Left cardiac atrium (tissue), 4 donors: Measurements from ENCODE around the gene SMG6. TPM values are rescaled to one million over a fixed set of nuclear protein-coding genes. Genes with fewer than 3 reads are reported as not detected.

Source experiments
- ATAC-seq, 2 donors: fragments of 200-7000 bp; cut with Tn5 transposase; one replicate each; pipeline ENCODE4 v1.9.1; 2020; ENCODE audit warnings: mild to moderate bottlenecking in 2 of 2, moderate library complexity in 2 of 2
- DNase-seq: peaks from one replicate; pipeline ENCODE4 v3.0.0-alpha.2; 2020
- intact Hi-C, 2 donors: fragments of 100-400 bp; cut with DNase I; formaldehyde crosslinking; loops; one replicate each; pipeline versions ENCODE4 v1.14.1 to v1.15.1; 2022 to 2023
- total RNA-seq, 2 donors: library from RNA; stranded (reverse); fragmentation: NEBNext Ultra II Directional; extraction: Animal tissue kit (Norgen Biotek cat#: 25700); gene quantifications; one replicate each; pipeline ENCODE4 v1.2.1, GENCODE V29; 2021
- donor health status: DM: no; HTN: yes; CAD: no.
- donor health status: DM: no; HTN: yes; CAD: no; lungs with severe emphysema.
- donor health status: DM: yes; HTN: yes; CAD: no.
- donor health status: Dilated cardiomyopathy.

Gene SMG6
- total RNA-seq, 2 donors from 2014 or later: 22.3 to 23.0 TPM

DNA sequence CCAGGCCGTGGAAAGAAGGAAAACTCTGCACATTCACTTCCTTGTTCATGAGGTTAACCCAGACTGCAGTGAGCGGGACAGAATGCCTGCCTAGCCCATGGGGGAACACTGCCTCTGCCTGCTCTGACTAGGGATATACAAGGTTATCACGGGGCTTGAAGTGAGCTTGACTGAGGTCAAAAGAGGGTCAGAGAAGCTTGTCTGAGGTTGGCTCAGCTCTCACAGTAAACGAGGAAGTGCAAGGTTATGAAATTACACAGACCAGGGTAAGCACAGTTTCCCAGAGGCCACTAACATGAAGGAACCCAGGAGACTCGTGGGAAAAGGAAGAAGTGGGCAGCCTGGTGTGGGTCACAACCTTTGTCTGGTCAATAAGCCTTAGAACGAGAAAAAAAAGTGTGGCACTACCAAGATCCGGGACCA is 220.0 kb downstream of the SMG6 start:
- DNase-seq (no peak), ATAC-seq (peak; percentile 14 to 31)
- intact Hi-C loops: no loop called here

DNA sequence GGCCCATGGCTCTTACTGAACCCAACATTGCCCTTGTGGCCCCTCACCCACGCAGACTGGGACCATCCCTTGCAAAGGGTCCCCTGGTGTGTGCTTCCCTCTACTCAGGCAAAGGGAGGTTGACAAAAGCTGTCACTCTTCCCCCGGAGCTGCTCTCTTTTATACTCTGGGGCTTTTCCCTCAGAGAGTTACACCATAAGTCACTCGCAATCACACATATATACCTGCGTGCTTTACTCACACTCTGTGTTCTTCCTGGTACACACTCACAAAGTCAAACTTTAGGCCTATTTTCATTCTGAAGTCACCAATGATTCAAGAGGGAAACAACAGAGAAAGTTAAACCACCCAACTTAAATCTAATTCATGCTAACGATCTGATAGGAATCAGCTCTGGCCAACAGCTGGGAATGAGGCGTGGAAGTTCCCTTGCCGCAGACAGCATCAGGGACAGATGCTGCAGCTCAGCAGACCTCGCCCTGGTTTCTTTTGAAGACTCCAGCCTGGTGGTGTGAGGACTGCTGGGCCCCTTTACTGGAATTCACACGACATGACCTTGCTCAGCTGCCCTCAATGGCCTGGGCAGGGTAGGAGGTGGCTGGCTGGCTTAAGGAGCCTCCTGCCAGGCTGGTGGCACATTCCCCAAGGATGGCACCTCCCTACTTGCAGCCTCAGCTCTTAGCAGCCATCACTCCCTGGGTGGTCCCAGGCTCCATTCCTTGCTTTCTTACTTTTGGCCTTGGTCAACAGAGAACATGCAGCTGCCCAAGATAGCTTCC is 221.4 kb downstream of the SMG6 start:
- intact Hi-C loops: no loop called here
- no peak for ATAC-seq
- no peak for DNase-seq

DNA sequence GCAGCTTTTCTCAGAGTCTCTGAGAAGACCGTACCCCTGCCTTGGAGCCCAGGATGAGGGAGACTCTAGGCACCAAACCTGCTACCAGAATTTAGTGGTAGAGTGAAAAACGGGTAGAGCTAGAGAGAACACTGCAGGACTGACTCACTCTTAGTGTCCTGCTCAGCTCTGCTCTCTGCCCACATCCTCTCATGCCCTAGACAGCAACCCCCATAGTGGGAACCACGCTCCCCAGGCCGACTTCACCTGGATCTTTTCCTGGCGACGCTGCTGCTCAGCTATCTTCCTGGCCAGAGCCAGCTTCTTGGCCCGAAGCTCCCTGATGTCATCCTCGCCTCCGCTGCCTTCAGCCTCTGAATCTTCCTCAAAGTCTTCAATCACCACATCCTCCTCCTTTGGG is 222.0 kb downstream of the SMG6 start:
- DNase-seq (no peak), ATAC-seq (no peak)
- intact Hi-C loops: no loop called here

DNA sequence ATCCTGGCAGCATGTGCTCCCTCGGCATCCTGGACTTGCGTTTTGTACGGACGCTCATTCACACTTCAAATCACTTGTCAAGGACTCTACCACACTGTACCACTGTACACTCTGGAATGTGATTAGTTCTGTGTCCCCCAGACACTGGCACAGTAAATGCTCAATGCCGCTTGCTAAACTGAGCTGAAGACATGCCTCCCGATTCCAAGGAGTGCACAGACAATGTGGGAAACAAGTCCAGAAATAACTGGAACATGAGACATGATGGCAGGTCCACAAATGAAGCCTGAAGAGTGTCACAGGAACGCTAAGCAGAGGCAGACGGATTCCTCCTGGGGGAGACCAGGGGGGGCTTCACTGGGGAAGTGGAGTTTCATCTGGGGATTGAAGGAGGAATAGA is 226.5 kb downstream of the SMG6 start:
- intact Hi-C loops: no loop called here
- DNase-seq (no peak), ATAC-seq (no peak)

GRCh38 chr17:2076087-2076984 is 227.2 kb downstream of the SMG6 start:
- ATAC-seq: no peak
- intact Hi-C loops: no loop called here
- DNase-seq: no peak

- intact Hi-C loops: no loop called here
- DNase-seq (peak; percentile 72), ATAC-seq (peak; percentile 28 to 75)
These were observed 228.1 kb downstream of the SMG6 start for GRCh38 chr17:2075336-2076086.

GRCh38 chr17:2074919-2075318 is 228.7 kb downstream of the SMG6 start:
- intact Hi-C loops: no loop called here
- peak in 1 of 2 donors; percentile 6 for ATAC-seq
- DNase-seq: no peak

DNA sequence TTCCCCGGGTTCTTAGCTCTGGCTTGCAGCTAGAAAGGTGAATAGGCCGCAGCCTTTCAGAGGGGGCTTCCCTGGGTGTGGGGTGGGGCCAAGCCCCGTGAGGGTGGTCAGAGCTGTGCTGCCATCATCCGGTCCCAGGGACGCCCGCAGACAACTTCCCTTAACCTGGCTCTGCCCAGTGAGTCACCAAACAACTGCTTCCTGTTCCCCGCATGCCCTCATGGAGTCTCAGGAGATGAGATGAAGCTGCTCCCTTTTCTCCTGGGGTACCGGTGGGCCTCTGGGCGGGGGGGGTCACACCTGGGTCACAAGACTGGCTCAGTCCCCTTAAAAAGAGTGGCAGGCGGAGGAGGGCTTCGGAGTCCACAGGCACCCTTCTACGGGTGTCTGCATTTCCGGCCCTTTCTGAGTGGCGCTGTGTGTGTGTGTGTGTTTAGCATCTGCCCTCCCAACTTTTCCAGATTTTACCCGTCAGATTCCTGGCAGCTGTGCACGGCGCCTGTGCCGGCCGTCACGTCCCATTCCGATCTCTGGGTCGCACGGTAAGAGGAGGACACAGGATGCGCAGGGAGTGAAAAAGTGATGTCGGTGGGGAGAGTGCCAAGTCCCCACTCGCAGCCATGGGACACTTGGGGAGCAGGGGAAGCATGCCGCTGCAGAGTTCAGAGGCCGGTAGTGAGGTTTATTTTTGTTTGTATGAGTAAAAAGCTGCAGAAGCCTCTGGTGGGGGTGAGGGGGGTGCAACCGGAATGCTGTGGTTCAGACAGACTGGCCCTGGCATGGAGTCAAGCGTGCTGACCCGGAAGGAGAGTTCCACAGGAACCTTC is 231.9 kb downstream of the SMG6 start:
- peak; percentile 71 for DNase-seq
- ATAC-seq: peak; percentile 31 to 53
- intact Hi-C loops: no loop called here

DNA sequence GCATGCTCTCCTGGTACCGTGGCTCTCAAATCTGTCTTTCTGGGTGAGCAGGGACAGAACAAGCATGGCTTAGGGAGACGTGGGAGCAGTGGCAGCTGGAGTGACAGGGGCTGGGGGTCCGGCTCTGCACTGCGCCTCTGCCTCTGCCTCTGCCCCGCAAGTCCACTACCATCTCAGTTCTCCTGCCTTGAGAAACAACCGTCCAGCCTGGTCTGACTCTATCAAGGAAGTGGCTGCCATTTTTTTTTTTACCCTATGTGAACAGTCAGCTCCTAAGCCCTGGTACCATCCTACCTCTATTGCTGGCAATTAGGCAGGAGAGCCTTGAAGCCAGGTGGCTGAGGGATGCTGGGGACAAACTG is 232.6 kb downstream of the SMG6 start:
- DNase-seq (no peak), ATAC-seq (no peak)
- intact Hi-C loops: no loop called here

- DNase-seq: no peak
- no peak for ATAC-seq
- intact Hi-C loops: no loop called here
These were observed 233.2 kb downstream of the SMG6 start for GRCh38 chr17:2070241-2071023.

- no peak for DNase-seq
- intact Hi-C loops: no loop called here
- ATAC-seq: no peak
These were observed 235.0 kb downstream of the SMG6 start for GRCh38 chr17:2068519-2069051.

DNA sequence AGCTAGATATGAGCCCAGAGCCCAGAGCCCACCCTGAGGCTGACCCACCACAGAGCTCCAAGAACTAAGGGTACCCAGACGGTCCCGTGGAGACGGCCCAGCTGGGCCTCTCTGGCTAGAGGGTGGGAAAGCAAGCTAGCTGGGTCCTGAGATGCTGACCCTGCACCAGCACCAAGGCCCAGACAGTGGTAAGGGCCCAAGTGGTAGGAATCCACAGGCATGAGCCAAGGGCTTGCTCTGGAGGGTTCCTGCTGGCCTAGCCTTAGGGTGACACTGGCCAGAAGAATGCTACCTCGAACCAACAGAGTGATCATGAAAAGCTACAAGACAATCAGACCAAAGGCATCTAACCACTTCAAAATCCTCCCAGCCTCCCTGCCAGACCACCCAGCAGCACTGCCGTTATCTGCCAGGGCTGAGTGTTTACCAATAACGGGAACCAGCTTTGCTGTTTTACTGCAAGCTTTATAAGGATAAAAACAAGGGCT is 235.5 kb downstream of the SMG6 start:
- ATAC-seq: no peak
- intact Hi-C loops: no loop called here
- no peak for DNase-seq

- intact Hi-C loops: no loop called here
- ATAC-seq (peak in 1 of 2 donors; percentile 4), DNase-seq (peak; percentile 62)
These were observed 236.0 kb downstream of the SMG6 start for GRCh38 chr17:2067608-2068024.

GRCh38 chr17:2067048-2067561 is 236.5 kb downstream of the SMG6 start:
- ATAC-seq (no peak), DNase-seq (no peak)
- intact Hi-C loops: no loop called here

DNA sequence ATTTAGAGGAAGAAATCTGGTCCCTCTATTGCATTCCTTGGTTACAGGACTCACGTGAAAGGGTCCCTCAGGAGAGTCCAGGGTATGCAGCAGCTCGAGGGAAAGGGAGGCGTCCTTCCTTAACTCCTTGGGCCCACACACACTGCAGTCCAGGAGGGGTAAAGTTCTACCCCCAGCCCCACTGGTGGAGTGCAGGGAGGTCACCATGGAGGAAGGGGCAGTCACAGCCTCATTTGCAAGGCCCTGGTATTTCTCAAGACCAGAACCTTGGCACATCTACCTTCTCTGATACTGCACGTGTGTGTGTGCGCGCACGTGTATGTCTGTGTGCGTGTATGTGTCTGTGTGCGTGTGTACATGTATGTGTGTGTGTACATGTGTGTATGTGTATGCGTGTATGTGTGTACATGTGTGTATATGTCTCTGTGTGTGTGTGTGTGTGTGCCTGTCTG is 237.6 kb downstream of the SMG6 start:
- DNase-seq: no peak
- intact Hi-C loops: no loop called here
- ATAC-seq: peak in 1 of 2 donors; percentile 5

DNA sequence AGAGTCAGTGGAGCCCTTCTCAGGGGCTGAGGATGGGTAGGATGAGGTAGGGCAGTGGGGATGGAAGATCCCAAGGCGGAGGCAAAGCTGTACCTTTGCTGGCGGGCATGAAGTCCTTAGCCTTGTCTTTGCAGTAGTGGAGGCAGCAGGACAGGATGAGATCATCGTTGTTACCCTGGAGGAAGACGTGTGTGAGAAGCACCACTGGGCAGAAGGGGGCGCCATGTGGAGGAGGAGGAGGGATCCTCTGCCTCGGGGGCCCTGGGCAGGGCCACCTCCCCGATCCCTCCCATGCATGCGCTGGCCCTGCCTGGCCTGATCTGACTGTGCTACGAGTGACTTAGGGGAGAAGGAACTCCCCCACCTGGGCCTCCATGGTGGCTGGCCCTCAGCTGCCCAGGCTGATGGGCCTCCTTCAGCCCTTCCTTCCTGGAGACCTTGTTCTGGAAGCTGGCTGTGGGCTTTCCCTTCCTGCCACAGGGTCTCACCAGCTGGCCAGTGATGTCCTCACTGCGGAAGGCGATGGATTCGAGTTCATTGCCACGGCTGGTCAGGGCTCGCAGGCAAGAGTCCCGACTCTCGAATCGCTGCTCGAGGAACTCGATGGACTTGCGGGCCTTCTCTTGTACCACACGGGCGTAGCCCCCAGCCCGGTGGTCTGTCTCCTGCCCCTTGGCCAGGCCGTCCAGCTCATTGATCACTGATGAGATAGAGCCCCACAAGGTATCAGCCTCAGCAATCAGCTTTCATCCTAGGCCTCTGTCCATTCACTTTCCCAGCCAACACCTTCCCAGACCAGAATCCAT is 238.4 kb downstream of the SMG6 start:
- ATAC-seq (peak in 1 of 2 donors; percentile 9), DNase-seq (no peak)
- intact Hi-C loops: loop anchor here in 1 of 2 donors (5.0 kb wide), 1 partner anchor 112 kb away; no protein-coding TSS in a partner anchor
